Keratinocyte (primary cell): ENCODE data around the gene NLRP9.

Experiments
- EZH2 ChIP-seq: IDR thresholded peaks from one replicate; pipeline ENCODE4 v1.6.1; 2012; ENCODE audit warnings: inconsistent platforms, mild to moderate bottlenecking, low read length, moderate library complexity
- TF ChIP-seq, protein P1 (sequence below), 3 experiments: IDR thresholded peaks in 1 of 3; conservative IDR thresholded peaks in 1 of 3; optimal IDR thresholded peaks in 1 of 3; 2 replicates in 2 of 3; 3 replicates in 1 of 3; pipeline versions ENCODE3 to v1.5.1; 2011; ENCODE audit warnings: low read length in 3 of 3, mild to moderate bottlenecking in 3 of 3, moderate library complexity in 2 of 3, control low read depth in 1 of 3, inconsistent platforms in 1 of 3; ENCODE audit not compliant: insufficient read depth in 2 of 3; ENCODE audit errors: extremely low read depth in 1 of 3

DNA sequence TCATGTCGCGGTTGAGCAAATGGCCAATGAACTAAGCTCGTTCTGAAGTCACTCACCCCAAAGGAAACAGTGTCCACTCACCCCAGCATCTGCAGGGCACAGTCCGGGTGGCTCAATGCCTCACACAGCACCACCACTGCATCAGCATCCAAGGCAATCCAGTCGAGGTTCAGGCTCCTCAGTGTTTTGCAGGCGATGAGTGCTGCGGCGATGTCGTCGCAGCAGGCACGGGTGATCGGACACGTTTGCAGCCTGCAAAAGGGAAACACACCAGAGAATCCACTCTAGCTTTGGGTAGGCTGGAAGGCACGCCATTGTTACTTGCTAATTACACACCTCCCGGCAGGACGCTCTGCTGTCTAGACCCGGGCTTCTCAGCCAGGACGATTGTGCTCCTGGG lies 26.5 kb downstream of the NLRP9 start:
- TF ChIP-seq, protein P1, sequence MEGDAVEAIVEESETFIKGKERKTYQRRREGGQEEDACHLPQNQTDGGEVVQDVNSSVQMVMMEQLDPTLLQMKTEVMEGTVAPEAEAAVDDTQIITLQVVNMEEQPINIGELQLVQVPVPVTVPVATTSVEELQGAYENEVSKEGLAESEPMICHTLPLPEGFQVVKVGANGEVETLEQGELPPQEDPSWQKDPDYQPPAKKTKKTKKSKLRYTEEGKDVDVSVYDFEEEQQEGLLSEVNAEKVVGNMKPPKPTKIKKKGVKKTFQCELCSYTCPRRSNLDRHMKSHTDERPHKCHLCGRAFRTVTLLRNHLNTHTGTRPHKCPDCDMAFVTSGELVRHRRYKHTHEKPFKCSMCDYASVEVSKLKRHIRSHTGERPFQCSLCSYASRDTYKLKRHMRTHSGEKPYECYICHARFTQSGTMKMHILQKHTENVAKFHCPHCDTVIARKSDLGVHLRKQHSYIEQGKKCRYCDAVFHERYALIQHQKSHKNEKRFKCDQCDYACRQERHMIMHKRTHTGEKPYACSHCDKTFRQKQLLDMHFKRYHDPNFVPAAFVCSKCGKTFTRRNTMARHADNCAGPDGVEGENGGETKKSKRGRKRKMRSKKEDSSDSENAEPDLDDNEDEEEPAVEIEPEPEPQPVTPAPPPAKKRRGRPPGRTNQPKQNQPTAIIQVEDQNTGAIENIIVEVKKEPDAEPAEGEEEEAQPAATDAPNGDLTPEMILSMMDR (optimal IDR thresholded peaks at IDR 0.05 in 1 of 3, IDR thresholded peaks at IDR 0.05 in 1 of 3, conservative IDR thresholded peaks at IDR 0.05 in 1 of 3; ENCODE audit: extremely low read depth in 1 of 3, insufficient read depth in 2 of 3, low read length in 3 of 3) = no peak
- TF ChIP-seq EZH2 = no peak
